PC-3 (cell line): ENCODE data around the gene TK2. TPM values are rescaled to one million over a fixed set of nuclear protein-coding genes. Genes with fewer than 3 reads are reported as not detected.

Experiments used
- ATAC-seq: fragments of 200-7000 bp; cut with Tn5 transposase; 2 replicates; pipeline ENCODE4 v1.9.1; 2020; ENCODE audit warnings: mild to moderate bottlenecking, moderate library complexity
- BruUV-seq: library from RNA; stranded (reverse); fragments of 400-500 nt; replicated peaks from 2 replicates; lab custom pipeline; 2021; lab: Mats Ljungman, UMichigan
- CTCF ChIA-PET: fragments of 300-600 bp; sonication (Branson Sonifier 250); formaldehyde crosslinking; loops from one replicate; lab custom pipeline; 2022; ENCODE audit warnings: antibody characterized with exemption; lab: Charles Lee
- POLR2A ChIA-PET: fragments of 300-600 bp; sonication (Branson Sonifier 250); formaldehyde crosslinking; loops from one replicate; lab custom pipeline; 2022; ENCODE audit warnings: antibody characterized with exemption; ENCODE audit not compliant: unreplicated experiment; lab: Charles Lee
- DNase-seq: peaks from one replicate; pipeline ENCODE4 v3.0.0-alpha.2; 2015
- H2AFZ ChIP-seq: fragments of 300-600 bp; sonication (generic); 2 replicates; pipeline ENCODE4 v1.6.0; 2016; ENCODE audit warnings: antibody characterized with exemption, low read length
- H3F3A ChIP-seq: fragments of 300-600 bp; sonication (generic); one replicate; pipeline ENCODE4 v1.6.0; 2017; ENCODE audit warnings: antibody characterized with exemption, low read length, control low read depth, mild to moderate bottlenecking; ENCODE audit not compliant: unreplicated experiment
- H3K27ac ChIP-seq: fragments of 300-600 bp; sonication (generic); 2 replicates; pipeline ENCODE4 v1.5.1; 2016; ENCODE audit warnings: mild to moderate bottlenecking, low read length
- H3K27me3 ChIP-seq: fragments of 300-600 bp; sonication (generic); 2 replicates; pipeline ENCODE4 v1.6.1; 2016; ENCODE audit warnings: low read length, mixed read lengths
- H3K36me3 ChIP-seq: fragments of 300-600 bp; sonication (generic); 2 replicates; pipeline ENCODE4 v1.6.1; 2016; ENCODE audit warnings: low read depth, mixed run types, low read length, mixed read lengths
- H3K4me1 ChIP-seq: fragments of 300-600 bp; sonication (generic); 2 replicates; pipeline ENCODE4 v1.5.1; 2016; ENCODE audit warnings: low read length; ENCODE audit not compliant: insufficient read depth
- H3K4me2 ChIP-seq: fragments of 300-600 bp; sonication (generic); 2 replicates; pipeline ENCODE4 v1.6.0; 2016; ENCODE audit warnings: low read length
- H3K4me3 ChIP-seq: fragments of 300-600 bp; sonication (generic); 2 replicates; pipeline ENCODE4 v1.5.1; 2016; ENCODE audit warnings: mild to moderate bottlenecking, low read length, mixed read lengths
- H3K79me2 ChIP-seq: fragments of 300-600 bp; sonication (generic); 2 replicates; pipeline ENCODE4 v1.6.1; 2017; ENCODE audit warnings: low read length, mixed read lengths
- H3K9ac ChIP-seq: fragments of 300-600 bp; sonication (generic); 2 replicates; pipeline ENCODE4 v1.6.0; 2016; ENCODE audit warnings: mild to moderate bottlenecking, low read length
- H3K9me2 ChIP-seq: fragments of 300-600 bp; sonication (generic); replicated peaks from 2 replicates; pipeline ENCODE4 v1.6.1; 2016; ENCODE audit warnings: mixed run types, low read length, mixed read lengths
- H3K9me3 ChIP-seq: fragments of 300-600 bp; sonication (generic); 2 replicates; pipeline ENCODE4 v1.6.1; 2016; ENCODE audit warnings: low read length, mixed read lengths
- H4K20me1 ChIP-seq: fragments of 300-600 bp; sonication (generic); 2 replicates; pipeline ENCODE4 v1.6.1; 2016; ENCODE audit warnings: low read length, mixed read lengths
- CTCF ChIP-seq: fragments of 300-600 bp; sonication (generic); conservative IDR thresholded peaks from 2 replicates; pipeline ENCODE4 v1.5.1; 2017; ENCODE audit warnings: antibody characterized with exemption, low read depth, mild to moderate bottlenecking, low read length
- EZH2 ChIP-seq: fragments of 300-600 bp; sonication (generic); IDR thresholded peaks from one replicate; pipeline ENCODE4 v1.6.1; 2017; ENCODE audit warnings: antibody characterized with exemption, mild to moderate bottlenecking, low read length; ENCODE audit not compliant: unreplicated experiment
- EZH2phosphoT487 ChIP-seq: fragments of 300-600 bp; sonication (generic); IDR thresholded peaks from 2 replicates; pipeline ENCODE4 v1.6.1; 2018; ENCODE audit warnings: mild to moderate bottlenecking, antibody characterized with exemption, low read length, borderline replicate concordance
- intact Hi-C: fragments of 100-400 bp; cut with micrococcal nuclease; formaldehyde crosslinking; loops from 2 replicates; pipeline ENCODE4 v1.9.0; 2023
- total RNA-seq: library from RNA; depleted of rRNA; stranded (reverse); fragments of >200 nt; gene quantifications from 2 replicates; pipeline ENCODE4 v1.2.3, GENCODE V29; 2014

TK2 gene
- total RNA-seq, 1 experiment from 2014 or later: 8.3 TPM

- Histone ChIP-seq H2AFZ (no peak overlapping the region), H3K4me1 (peaks cover 33% of the 10 kb centered on the region), H3K79me2 (no peaks in the 10 kb centered on the region), H3K9me3 (no peaks in the 10 kb centered on the region), H4K20me1 (no peaks in the 10 kb centered on the region), H3K4me2 (no peak overlapping the region), H3K27me3 (no peaks in the 10 kb centered on the region), H3F3A (no peaks in the 10 kb centered on the region), H3K27ac (no peak overlapping the region), H3K36me3 (no peaks in the 10 kb centered on the region; the same call in 1 of the 2 replicates), H3K9ac (no peak overlapping the region), H3K4me3 (no peak overlapping the region), H3K9me2 (no peaks in the 10 kb centered on the region)
- no TSS peak for BruUV-seq
- ChIA-PET CTCF (no interaction called here), POLR2A (no interaction called here)
- TF ChIP-seq EZH2phosphoT487 (no peak), CTCF (no peak), EZH2 (no peak)
- intact Hi-C loops: loop anchor here (5.0 kb wide), 1 partner anchor 125 kb away; no protein-coding TSS in a partner anchor
- ATAC-seq: no peak
- no peak for DNase-seq
These were observed 68.0 kb downstream of the TK2 start for GRCh38 chr16:66481943-66482390.

- Histone ChIP-seq H2AFZ (no peak overlapping the region), H3K36me3 (no peaks in the 10 kb centered on the region; the same call in 1 of the 2 replicates), H3K4me2 (no peak overlapping the region), H3K9ac (no peak overlapping the region), H3F3A (no peaks in the 10 kb centered on the region), H3K9me2 (no peaks in the 10 kb centered on the region), H3K4me1 (peaks cover 26% of the 10 kb centered on the region), H4K20me1 (no peaks in the 10 kb centered on the region), H3K4me3 (no peak overlapping the region), H3K27ac (no peak overlapping the region), H3K27me3 (no peaks in the 10 kb centered on the region), H3K79me2 (no peaks in the 10 kb centered on the region), H3K9me3 (no peaks in the 10 kb centered on the region)
- ChIA-PET CTCF (no interaction called here), POLR2A (interaction anchor here (0.6 kb wide), 1 partner anchor 72 kb away, joined by 7 read pairs; no protein-coding TSS in a partner anchor)
- TF ChIP-seq EZH2phosphoT487 (no peak), CTCF (no peak), EZH2 (no peak)
- DNase-seq (no peak), ATAC-seq (no peak)
- BruUV-seq: no TSS peak
- intact Hi-C loops: loop anchor here (5.0 kb wide), 1 partner anchor 124 kb away; no protein-coding TSS in a partner anchor
These were observed 68.6 kb downstream of the TK2 start for GRCh38 chr16:66481081-66481942.
